Mesenteric fat pad (tissue), 1 donor: ENCODE measurements around the gene SNED1. TPM values are rescaled to one million over a fixed set of nuclear protein-coding genes. Genes with fewer than 3 reads are reported as not detected.

Source experiments
- DNase-seq: peaks from one replicate; pipeline ENCODE4 v3.0.0-alpha.2; 2020; ENCODE audit warnings: low spot score
- total RNA-seq: library from RNA; stranded (reverse); fragmentation: NEBNext Ultra II Directional; extraction: Animal tissue kit (Norgen Biotek cat#: 25700); gene quantifications from one replicate; pipeline ENCODE4 v1.2.1, GENCODE V29; 2021
- donor health status: DM: yes; HTN: yes; CAD: no.

The SNED1 gene
- total RNA-seq, 1 donor from 2014 or later = 58.0 TPM

DNA sequence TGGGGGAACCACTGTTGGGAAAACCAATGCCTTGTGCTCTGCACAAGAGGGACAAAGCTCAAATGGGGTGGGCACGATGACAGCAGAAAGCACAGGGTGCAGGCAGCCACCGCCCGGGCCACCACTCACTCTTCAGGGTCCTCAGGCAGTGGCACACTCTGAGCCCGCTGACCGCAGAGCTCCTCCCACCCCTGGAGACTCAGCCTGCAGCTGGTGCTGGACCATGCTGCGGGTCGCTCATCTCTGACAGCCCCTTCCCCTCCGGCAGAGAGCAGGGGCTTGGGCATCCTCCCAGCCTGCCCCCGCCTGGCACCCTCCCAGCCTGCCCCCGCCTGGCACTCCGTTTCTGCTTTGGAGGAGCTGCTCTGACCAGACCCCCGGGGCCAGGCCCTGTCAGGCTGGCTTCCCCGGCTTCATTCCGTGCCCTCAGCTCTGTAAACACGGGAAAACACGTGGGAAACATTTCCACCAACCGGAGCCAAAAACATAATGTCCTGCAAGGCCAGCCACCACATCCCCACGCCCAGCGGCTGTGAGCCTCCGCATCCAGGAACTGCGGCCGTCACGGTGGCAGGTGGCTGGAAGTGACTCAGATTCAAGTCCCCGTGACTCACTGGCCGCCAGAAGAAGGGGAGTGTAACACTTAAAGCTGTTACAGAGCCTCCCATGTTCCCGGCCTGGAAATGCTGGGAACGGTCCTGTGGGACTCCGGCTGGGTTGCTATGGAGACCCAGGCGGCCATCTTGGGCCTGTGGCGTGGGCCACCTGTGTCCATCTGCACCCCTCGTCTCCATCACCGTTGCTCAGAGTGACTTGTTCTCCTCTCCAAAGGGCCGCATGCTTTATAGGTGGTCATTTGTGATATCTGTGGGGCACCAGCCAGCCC lies 6.8 kb upstream of the SNED1 start:
- peak; percentile 95 for DNase-seq

DNA sequence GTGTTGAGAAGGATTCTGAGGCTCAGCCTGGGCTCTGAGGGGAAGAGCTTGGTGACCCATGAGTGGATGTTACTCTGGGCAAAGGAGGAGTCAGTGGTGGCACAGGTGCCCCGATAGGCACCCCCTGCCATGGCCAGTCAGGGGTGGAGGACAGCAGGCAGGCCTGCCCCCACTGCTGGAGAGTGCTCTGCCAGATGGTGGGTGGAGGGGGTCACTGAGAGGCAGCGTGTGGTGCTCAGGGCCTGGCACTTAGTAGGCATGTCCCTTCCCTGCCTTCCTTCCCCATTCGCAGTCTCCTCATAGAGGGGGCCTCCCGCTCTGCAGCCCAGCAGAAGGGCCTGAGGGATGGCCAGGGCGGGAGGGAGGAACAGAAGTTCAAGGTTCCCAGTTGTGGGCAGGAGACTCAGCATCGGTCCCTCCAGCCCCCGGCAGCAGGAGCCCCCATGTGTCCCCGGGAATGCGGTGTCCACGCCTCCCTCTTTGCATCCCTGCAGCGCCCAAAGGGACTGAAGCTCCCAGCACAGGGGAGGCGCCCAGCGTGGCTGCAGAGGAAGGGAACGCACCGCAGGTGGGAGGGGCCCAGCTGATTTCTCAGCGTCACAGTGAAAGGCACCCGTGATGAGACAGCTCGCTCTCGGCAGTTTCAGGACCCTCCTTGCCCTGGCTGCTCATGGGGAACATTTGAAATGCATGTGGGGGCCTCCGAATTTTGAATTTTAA lies 5.7 kb upstream of the SNED1 start:
- DNase-seq = peak; percentile 88

DNA sequence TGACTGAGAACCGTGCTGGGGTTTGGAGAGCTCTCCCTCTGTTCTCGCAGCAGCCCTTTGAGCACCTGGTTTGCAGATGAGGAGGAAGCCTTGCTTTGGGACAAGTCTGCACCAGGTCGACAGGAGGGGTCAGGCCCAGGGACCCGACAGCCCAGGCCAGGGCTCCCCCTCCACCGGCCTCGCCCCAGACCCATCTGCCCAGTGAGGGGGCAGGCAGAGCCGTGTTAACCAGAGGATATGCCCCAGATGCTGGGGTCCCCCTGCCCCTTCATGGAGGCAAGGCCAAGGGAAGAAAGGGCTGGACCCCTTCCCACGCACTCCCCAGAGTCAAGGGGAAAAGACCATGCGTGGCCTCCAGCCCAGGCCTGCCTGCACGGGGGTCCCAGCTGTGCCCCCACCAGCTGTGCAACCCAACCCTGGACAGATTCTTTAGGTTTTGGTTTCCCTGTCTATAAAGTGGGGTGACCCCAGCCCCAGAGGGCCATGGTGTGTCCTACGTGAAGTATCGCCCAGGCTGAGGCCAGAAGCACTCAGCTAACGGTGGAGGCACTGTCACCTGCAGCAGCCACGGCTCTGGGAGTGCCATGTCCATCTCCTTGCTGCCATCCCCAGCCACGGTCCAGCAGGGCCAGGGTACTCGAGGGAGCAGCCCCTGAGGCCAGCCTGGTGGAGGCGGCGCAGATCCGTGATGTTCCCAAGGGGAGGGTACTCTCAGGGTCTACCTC lies 4.8 kb upstream of the SNED1 start:
- peak; percentile 82 for DNase-seq

DNA sequence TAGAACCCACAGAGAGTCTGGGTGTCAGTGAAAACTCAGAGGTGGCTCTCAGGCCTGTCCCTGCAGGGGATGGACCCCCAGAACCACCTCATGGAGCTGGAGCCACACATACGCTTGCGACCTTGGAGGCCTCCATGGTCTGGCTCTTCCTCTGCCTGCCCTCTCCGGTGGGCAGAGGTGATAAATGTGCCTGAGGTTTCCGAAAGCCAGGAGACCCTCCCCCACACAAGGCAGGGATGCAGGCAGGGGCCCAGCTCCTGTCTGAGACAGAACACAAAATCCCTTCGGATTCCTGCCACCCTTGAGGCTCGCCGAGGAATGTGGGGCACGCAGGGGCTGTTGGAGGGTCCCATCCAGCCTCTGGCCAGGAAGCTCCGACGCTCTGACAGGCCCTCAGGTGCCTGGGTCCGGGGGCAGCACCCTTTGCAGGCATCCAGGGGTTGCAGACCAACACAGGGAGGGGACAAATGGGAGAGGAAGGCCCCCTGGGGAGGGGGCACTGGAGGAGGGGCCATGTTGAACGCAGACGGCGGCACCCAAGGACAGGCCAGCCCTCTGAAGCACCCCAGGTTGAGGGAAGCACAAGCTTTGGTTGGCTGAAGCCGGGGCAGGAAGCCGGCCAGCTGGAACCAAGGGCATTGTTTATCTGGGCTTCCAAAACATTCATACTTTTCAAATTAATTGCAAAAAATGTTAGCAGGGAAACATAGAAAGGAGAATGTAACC lies 4.1 kb upstream of the SNED1 start:
- peak; percentile 72 for DNase-seq

DNA sequence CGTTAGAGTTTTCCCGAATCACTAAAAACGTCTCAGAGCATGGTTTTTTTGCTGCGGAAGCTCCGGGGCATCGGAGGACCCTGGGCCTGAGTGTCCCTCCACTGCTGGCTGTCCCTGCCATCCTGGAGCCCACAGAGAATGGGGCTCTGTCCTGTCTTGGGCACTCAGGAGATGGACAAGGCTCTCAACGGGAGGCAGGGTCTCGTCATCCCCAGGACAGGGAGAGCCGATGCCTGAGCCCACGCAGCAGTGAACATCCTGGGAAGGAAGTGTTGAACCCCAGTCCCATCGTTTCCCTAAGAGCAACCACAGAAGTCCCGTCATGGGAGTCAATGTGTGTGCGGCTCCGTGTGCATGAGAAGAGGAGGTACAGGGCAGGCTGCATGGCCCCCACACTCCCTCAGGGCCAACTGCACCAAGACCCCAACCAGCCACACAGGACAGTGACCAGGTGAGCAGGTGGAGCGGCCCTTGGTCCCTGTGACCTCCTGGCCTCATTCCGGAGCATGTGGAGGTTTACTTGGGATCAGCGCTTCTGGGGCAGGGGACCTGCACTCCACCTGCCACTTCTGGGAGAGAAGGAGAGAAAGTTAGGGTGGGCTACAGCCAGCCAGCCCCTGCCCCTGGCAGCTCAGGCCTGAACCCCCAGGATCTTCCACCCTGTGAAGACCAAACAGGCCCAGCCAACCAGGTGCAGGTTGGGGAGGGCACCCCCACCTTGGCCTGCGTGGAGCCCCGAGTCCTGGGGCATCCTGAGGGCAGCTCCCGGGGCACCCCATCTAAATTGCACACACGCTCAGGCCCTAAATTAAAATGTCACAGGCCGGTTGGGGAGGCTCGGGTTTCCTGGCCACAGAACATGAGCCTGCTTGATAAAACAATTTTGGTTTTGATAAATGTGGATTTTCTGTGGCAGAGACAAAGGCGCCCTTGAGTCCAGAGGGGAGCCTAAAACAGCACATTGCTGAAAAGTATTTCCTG lies 3.1 kb upstream of the SNED1 start:
- DNase-seq = no peak

DNA sequence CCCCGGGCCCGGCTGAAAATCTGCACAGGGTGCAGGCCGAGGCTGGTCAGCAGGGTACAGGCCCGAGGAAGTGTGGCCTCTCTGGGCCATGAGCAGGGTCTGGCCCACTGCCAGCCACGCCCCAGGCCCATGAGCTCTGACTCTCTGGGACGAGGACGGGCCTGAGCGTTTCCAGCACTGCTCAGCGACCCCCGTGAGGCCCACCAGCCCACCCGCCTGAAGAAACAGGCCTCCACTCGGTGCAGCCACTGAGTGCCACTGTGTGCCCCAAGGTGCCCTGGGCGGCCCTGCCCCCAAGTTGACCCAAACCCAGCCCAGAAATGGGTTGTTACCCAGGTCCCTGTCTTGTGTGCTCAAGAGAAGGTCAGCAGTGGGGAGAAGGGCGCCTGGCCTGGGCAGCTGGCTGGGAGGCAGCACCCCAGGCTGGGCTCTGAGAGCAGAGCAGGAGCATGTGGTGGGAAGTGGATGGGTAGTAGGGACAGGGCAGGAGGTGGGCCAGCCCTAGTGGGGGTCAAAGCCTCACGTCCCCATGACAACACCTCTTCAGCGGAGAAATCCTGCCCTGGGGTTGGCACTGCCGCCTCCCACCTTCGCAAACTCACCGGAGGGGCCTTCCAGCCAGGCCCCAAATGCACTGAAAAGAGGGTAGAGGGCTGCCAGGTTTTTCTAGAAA lies 2.1 kb upstream of the SNED1 start:
- no peak for DNase-seq

DNA sequence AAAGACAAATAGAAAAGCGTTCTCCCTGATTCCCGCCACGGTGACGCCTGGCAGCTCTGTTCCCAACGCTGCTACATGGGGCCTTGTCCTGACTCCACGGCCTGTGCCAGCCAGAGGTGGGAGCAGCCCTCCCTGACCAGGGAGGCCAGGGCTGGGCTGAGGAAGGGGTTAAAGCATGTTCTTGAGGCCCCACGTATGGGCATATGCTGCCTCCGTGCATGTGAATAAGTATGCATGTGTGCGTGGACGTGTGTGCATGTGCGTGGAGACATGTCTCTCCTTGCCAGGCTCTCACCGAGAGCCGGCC lies 1.6 kb upstream of the SNED1 start:
- peak; percentile 76 for DNase-seq

DNA sequence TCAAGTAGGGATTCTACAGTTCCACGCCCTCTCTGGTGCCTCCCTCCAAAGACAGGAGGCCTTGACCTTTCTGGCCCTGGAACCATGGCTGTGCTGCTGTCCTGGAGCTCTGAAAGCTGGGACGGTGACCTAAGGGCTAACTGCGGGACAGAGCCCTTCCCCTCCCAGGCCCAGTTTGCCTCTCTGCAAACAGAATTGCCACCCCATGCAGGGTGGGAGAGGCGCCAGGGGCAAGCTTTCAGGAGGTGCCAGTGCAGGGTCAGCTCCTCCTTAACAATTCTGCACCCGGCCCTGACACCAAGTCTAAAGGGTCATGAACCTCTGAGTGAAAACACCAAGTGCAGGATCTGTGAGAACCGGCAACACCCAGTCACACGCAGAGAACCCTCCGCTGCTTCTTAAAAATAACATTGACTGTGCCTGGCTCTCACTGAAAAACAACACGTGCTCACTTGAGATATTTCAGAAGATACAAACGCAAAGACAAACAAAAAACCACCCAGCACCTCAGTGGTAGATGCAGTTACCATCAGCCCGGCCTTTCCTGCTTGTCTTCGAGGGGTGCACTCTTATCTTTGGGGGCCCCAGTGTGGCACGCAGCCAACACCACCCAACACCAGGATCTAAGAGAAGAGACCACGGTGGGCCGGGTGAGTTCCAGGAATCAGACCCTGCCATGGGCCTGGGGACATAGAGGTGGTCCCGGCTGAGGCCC lies 1.1 kb upstream of the SNED1 start:
- DNase-seq = peak; percentile 85

DNA sequence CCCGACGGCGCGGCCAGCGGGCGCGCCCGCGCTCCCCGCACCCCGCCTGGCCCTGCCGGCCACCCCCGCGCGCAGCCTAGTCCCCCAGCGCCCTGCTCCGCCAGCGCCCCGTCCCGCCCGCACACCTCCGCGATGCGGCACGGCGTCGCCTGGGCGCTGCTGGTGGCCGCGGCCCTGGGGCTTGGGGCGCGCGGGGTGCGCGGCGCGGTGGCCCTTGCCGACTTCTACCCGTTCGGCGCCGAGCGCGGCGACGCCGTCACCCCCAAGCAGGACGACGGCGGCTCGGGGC lies 232 bp downstream of the SNED1 start:
- no peak for DNase-seq

DNA sequence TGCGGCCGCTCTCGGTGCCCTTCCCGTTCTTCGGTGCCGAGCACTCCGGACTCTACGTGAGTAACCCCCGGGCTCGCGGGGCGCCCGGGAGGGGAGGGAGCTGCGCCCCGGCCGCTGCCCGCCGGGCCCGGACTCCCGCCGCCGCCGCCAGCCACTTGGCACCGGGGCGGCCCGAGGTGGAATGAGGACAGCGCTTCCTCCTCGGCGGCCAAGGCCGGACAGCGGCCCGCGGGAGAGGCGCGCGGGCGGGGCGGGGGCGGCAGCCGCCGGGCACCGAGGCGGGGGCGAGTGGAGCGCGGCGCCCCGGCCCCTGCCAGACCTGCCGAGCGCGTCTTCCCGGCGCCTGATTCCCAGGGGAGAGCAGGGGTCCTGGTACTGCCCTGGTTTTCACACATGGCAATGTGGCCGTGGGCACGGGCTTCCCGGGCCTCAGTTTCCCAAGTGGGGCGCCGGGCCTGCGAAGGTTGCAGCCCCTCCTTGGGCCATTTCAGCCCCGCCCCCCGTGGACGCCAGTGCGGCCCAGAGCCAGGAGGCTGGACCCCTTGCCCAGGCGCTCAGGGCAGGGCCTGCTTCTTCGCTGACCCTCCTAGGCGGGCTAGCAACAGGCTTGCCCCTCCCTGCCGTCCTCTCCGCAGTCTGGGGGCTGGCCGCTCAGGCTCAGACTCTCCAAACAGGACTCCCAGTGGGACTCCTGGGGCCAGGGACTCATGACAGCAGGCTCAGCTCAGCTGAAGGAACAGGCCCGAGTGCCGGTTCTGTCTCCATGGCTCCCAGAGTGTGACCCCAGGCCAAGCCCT lies 775 bp downstream of the SNED1 start:
- DNase-seq = peak; percentile 89

DNA sequence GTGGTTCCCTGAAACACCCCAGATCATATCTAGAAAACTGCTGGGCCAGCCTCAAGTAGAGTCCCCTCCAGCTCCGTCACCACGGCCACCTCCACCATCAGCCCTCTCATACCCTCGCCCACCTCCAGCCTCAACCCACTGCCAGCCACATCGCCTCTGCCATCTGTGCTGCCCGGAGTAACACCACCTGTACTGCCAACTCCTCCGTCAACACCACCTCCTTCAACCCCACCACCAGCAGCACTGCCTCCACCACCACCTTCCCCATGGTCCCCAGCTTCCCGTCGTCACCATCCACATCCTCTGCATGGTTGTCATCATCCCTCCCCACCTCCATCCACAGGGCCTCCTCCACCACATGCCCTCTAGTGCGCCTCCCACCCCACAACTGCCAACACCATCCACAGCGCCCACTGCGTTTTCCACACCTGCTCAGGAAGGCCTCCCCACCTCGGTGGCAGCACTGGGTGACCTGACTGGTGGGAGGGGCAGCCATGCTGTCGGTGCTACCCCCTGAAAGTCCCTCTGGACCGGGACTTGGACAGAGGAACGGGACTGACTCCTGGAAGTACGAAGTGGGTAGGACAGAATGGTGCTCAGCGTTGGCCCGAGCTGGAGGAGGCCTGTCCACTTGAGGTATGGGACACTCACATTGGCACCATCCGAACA lies 1.6 kb downstream of the SNED1 start:
- peak; percentile 73 for DNase-seq

DNA sequence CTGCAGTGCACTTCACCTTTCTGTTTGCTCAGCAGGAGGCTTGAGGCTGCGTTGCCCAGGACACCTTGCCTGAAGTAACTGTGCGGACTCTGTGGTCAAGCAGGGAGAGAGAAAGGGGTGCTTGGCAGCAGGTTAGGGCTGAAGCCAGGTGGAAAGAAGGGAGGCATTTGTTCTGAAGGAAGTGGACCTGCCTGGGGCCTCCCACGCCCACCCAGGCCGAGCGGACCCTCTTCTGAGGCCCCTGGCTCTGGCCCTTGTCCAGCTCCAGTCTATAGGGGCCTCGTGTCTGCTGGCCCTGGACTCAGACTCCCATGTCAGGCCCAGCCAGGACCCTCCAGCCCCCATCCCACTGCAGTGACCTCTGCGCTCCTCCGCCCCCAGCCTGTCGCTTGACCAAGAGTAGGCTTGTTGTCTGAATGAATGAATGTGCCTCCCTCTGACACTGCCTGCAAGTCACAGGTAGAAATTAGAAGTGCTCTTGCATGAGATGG lies 2.5 kb downstream of the SNED1 start:
- DNase-seq = peak; percentile 82

DNA sequence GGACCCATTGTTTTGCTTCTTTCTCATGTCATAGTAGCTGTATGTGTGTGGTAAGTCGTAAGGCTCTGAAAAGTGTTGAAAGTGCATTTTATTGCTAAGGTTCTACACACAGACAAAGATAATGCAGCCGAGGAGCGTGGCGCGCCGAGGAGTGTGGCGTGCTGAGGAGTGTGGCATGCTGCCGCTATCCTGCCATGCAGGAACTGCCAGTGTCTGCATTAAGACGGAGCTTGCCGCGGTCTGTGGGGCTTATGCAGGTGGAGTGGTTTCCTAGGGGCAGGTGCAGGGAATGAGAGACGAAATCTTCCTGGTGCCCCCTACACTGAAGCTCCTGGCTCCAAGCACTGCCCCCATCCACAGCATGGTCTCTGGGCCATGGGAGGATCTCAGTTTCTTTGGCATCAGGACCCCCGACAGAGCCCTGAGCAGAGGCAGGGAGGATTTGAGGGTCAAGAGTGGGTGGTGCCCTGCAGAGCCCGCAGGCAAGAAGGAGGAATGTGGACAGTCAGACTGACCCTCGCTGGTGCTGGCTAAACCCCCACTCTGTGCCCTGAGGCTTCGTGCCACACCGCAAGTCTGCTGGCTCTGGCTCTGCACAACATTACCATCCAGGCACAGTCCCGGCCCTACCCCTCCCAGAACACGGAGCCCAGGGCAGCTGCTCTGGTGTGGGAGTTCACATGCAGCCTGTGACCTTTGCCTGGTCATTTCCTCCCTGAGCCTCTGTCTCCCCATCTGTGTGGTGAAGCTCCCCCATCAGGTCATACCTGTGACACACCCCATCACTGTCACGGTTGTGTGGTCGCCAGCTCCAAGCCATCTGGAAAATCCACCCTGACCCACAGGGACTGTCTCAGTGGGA lies 3.2 kb downstream of the SNED1 start:
- DNase-seq = peak; percentile 75

DNA sequence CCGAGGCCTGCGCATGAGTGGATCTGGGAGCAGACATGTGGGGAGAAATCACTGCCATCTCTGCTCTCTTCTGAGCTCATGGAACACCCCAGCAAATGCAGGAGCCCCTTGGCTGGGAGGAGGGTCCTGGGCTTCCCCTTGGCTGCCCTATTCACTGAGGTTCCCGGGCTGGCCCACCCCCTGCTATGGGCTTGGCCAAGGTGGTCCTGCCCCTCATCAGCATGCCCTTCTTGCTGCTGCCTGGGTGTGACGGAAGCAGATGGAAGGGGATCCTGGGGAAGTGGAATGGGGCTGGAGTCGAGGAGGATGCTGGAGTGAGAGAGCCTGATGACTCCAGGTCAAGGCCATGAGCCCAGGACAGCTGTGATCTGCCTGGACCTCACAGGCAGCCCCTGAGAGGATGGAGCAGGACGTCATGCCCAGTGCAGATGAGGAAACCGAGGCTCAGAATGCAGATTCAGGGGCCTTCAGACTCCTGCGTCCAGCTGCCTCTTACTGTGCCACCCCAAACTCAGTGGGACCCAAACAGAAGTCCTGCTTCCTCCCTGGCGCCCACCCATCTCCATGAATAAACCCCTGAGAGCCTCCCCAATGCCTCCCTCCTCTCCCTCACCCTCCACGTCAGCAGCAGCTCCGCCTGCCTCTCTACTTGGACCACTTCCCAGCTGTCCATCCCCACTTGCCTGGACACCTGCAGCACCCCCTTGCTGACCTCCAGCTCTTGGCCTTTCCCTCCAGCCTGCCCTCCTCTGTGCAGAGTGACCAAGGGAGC lies 4.0 kb downstream of the SNED1 start:
- peak; percentile 69 for DNase-seq

DNA sequence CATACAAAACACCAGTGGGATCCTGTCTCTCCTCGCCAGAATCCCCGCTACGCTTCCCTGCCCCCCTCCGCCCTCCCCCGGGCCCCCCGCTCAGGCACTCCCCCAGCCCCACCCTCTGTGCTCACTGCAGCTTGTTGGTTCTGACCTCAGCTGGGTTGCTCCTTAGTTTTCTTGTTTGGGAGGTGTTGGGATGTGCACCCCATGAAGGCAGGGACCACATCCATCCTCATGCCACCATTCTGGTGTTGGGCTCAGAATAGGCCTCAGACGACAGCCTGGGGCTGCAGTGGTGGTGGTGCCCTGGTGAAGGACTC lies 4.6 kb downstream of the SNED1 start:
- DNase-seq = no peak

DNA sequence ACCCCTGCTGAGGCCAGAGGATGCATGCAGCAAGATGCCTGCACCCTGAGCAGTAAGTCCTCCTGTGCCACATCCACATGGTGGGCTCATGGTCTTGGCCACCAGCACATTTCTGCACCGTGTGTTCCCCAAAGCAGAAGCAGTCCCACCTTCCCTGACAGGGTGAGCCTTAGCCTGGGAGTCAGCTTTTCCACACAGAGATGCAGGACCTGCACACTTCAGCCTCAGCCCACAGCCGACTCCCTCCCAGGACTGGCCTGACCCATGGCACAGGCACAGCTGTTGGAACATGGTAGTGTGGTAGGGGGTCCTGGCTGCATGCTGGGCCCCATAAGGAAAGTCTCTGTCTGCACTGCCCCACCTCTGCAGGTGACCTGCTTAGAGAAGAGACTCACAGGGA lies 5.0 kb downstream of the SNED1 start:
- DNase-seq = peak; percentile 62
